Ishikawa (cell line): ENCODE data around the gene ARHGAP22.

Experiments
- CEBPB ChIP-seq: IDR thresholded peaks from 2 replicates; pipeline ENCODE4 v1.6.1; 2012
- CREB1 ChIP-seq: IDR thresholded peaks from 2 replicates; pipeline ENCODE4 v1.6.1; 2012; ENCODE audit warnings: low read depth
- EGR1 ChIP-seq: IDR thresholded peaks from 2 replicates; pipeline ENCODE4 v1.6.1; 2012
- EP300 ChIP-seq: IDR thresholded peaks from 2 replicates; pipeline ENCODE4 v1.6.1; 2012; ENCODE audit warnings: borderline replicate concordance
- FOXM1 ChIP-seq: IDR thresholded peaks from 2 replicates; pipeline ENCODE4 v1.6.1; 2012; ENCODE audit warnings: low read depth, borderline replicate concordance
- NFIC ChIP-seq: IDR thresholded peaks from 2 replicates; pipeline ENCODE4 v1.6.1; 2012
- RAD21 ChIP-seq: IDR thresholded peaks from 2 replicates; pipeline ENCODE4 v1.6.1; 2012; ENCODE audit warnings: low read depth
- REST ChIP-seq: IDR thresholded peaks from 2 replicates; pipeline ENCODE4 v1.6.1; 2012; ENCODE audit warnings: low read depth, mild to moderate bottlenecking
- TAF1 ChIP-seq: IDR thresholded peaks from 2 replicates; pipeline ENCODE4 v1.6.1; 2012; ENCODE audit warnings: low read depth, mild to moderate bottlenecking
- TCF12 ChIP-seq: IDR thresholded peaks from 2 replicates; pipeline ENCODE4 v1.6.1; 2012; ENCODE audit warnings: low read depth
- TEAD4 ChIP-seq: IDR thresholded peaks from 2 replicates; pipeline ENCODE4 v1.6.1; 2012
- USF1 ChIP-seq: IDR thresholded peaks from 2 replicates; pipeline ENCODE4 v1.6.1; 2012
- YY1 ChIP-seq: IDR thresholded peaks from 2 replicates; pipeline ENCODE4 v1.6.1; 2012; ENCODE audit warnings: low read depth
- ZBTB7A ChIP-seq: IDR thresholded peaks from 2 replicates; pipeline ENCODE4 v1.6.1; 2012; ENCODE audit warnings: low read depth
- TF ChIP-seq, protein P1 (sequence below): IDR thresholded peaks from 2 replicates; pipeline ENCODE4 v1.6.1; 2012

Gene ARHGAP22

GRCh38 chr10:48636231-48636630, 31.4 kb upstream of the ARHGAP22 start:
- TF ChIP-seq TEAD4 (no peak), TCF12 (no peak), RAD21 (no peak), REST (no peak), NFIC (no peak), FOXM1 (no peak), ZBTB7A (no peak), CREB1 (no peak), EP300 (no peak), EGR1 (no peak)
- TF ChIP-seq, protein P1, sequence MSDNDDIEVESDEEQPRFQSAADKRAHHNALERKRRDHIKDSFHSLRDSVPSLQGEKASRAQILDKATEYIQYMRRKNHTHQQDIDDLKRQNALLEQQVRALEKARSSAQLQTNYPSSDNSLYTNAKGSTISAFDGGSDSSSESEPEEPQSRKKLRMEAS: no peak

DNA sequence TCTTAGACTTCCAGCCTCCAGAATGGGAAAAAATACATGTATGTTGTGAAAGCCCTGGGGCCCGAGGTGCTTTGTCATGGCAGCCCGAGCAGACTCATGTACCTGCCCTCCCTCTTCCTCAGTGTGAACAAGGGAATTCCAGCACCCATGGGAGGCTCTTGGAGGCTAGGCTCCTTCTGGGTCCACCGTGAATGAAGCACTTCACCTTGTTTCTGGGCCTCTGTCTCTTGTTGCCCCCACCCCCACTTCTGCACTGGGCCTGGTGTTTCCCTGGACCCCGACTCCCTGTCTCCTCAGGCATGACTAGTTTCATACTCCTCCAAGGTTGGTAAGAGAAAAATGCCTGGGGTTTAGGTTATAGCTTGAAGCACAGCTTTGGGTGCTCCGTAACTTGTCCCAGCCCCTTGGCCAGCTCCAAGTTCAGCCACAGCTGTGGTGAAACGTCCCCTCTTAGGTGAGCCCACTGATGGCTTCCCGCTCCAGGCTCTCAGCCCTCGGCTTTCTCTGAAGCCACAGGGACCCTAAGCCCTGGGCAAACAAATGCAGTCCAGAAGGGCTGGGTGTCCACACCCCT, 30.2 kb upstream of the ARHGAP22 start:
- TF ChIP-seq YY1 (no peak), TEAD4 (no peak), REST (no peak), EGR1 (no peak), CEBPB (no peak), EP300 (no peak), FOXM1 (no peak), USF1 (no peak), CREB1 (no peak), NFIC (no peak), RAD21 (no peak), TCF12 (no peak)
- TF ChIP-seq, protein P1: no peak

GRCh38 chr10:48634198-48634983, 29.5 kb upstream of the ARHGAP22 start:
- no peak for TF ChIP-seq EGR1
- TF ChIP-seq REST: no peak
- TF ChIP-seq USF1: no peak
- TF ChIP-seq YY1: no peak
- TF ChIP-seq RAD21: no peak

- no peak for TF ChIP-seq NFIC
- no peak for TF ChIP-seq FOXM1
- TF ChIP-seq ZBTB7A: no peak
- TF ChIP-seq TCF12: no peak
- TF ChIP-seq USF1: no peak
- TF ChIP-seq EGR1: no peak
- TF ChIP-seq CREB1: no peak
- TF ChIP-seq TAF1: no peak
- TF ChIP-seq RAD21: no peak
- TF ChIP-seq YY1: no peak
- TF ChIP-seq TEAD4: no peak
- no peak for TF ChIP-seq REST
- TF ChIP-seq CEBPB: no peak
- TF ChIP-seq, protein P1: no peak
- TF ChIP-seq EP300: no peak
Observed at GRCh38 chr10:48633381-48634197, 28.7 kb upstream of the ARHGAP22 start.
